Suppressor macrophage (primary cell): ENCODE measurements around the gene TFEB.

Experiments used
- DNase-seq, 4 experiments: peaks; one replicate each; pipeline ENCODE4 v3.0.0-alpha.2; 2020 to 2022

Gene TFEB

DNA sequence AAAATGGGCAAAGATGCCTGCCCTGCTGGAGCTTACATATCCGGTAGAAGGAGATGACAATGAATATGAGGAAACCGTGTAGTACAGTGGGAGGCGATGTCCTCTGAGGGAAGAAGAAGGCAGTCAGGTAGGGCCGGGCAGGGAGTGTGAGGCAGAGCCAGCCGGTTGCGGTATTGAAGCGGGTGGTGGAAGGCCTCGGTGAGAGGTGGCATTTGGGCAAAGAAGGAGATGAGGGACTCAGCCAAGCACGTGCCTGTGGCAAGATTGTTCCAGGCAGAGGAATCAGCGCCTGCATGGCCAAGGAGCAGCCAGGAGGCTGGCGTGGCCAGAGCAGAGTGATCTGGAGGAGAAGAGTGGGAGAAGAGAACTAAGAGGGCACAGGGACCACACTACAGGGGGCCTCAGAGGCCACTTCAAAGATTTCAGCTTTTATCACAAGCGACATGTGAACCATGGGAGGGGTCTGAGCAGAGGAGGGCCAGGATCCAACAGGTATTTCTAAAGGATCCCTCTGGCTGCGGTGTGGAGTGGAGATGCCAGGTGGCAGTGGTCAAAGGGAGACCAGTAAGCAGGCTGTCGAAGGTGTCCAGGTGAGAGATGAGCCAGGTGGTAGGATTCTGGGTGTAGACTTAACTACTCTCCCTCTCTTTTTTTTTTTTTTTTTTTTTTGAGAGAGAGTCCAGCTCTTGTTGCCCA, 83.3 kb downstream of the TFEB start:
- no peak for DNase-seq

DNA sequence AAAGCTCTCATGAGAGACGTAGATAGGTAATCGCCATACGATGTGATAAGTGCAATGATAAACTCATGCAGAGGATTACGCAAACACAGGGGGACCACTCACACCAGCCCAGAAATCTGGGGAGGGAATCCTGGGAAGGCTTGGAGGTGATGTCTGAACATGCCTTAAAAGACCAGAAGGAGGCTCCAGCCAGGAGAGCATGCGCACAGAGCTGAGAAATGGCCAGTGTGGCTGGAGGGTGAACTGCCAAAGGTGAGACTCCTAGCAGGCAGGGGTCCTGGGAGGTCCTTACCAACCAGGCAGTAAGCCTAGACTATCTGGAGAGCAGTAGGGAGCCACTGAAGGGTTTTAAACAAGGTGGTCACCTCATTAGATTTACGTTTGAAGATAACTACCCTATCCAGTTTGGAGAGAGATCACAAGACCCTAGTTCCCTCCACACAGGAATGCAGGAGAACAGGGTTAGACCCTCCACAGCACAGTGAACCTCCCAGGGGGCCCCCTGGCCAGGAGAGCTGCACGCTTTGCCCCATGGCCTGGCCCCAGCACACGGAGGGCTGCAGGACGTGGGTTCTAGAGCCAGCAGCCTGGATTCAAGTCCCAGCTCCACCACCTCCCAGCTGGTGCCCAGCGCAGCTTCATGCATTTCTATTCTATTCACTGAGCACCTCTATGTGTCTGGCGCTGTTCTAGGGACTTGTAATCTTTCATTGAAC, 84.0 kb downstream of the TFEB start:
- DNase-seq = no peak

DNA sequence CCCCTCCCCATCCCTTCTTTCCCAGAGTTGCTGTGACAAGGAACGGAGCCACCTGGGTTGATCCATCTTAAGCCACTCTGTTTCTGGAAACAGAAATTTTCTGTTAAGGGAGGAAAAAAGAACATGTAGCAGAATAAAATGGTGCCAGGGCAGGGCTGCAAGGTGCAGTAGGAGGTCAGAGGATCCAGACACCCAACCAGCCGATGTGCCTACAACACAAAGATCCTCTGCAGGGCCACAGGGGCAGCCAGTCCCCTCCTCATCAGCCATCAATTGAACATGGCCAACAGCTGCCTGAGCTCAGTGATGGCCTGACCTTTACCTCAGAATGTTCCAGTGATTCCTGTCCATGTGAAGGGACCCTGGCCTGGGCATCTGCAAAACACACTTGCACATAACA, 85.3 kb downstream of the TFEB start:
- no peak for DNase-seq

DNA sequence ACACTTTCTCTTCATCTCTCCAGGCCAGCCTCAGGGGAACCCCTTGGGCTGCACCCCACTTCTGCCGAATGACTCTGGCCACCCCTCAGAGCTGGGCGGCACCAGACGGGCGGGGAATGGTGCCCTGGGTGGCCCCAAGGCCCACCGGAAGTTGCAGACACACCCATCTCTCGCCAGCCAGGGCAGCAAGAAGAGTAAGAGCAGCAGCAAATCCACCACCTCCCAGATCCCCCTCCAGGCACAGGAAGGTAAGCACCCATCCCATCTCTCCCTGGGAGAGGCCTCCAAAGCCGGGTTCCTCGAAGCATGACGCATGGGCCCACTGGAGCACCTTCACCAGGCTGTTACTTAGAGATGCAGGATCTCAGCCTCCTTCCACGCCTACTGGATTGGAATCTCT, 85.8 kb downstream of the TFEB start:
- DNase-seq = no peak

- DNase-seq = no peak
Observed at GRCh38 chr6:41648921-41649320, 86.5 kb downstream of the TFEB start.

GRCh38 chr6:41648070-41648585, 87.3 kb downstream of the TFEB start:
- DNase-seq = no peak

- no peak for DNase-seq
Observed at GRCh38 chr6:41647061-41647511, 88.3 kb downstream of the TFEB start.

DNA sequence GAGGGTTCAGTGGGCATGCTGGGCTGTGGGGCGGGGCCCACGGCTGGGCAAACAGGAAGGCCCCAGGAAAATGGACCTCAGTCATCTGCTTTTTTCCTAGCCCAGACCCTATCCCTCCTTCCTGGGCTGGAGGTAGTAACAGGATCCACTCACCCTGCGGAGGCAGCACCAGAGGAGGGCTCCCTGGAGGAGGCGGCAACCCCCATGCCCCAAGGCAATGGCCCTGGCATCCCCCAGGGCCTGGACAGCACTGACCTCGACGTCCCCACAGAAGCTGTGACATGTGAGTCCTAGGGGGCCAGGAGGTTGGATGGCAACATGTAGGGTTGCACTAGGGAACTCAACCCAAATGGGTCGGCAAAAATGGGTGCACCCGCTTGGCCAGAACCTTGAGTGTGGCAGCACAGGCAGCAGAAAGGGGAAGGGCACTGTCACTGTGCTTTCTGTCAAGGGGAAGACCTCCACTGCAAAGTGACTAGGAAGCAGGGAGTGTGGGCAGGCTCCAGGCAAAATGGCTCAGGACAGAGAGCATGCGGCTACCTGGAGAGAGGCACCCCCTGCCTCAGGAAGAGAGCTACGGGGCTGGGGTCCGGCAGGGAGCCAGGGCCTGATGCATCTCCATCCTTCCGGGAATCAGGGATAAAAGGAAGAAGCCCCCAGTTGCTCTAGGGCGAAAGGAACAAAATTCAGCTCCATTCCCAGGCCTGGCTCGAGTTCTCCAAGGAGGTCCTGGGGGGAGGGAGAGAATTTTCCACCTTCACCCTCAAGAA, 89.2 kb downstream of the TFEB start:
- no peak for DNase-seq

GRCh38 chr6:41645007-41645618, 90.3 kb downstream of the TFEB start:
- no peak for DNase-seq

- DNase-seq = no peak
Observed at GRCh38 chr6:41644297-41644879, 91.0 kb downstream of the TFEB start.

GRCh38 chr6:41643899-41644269, 91.5 kb downstream of the TFEB start:
- DNase-seq = no peak

- DNase-seq = peak in 2 of 4 experiments; percentile 23 to 25
Observed at GRCh38 chr6:41642960-41643898, 92.2 kb downstream of the TFEB start.

- no peak for DNase-seq
Observed at GRCh38 chr6:41642090-41642959, 93.1 kb downstream of the TFEB start.

DNA sequence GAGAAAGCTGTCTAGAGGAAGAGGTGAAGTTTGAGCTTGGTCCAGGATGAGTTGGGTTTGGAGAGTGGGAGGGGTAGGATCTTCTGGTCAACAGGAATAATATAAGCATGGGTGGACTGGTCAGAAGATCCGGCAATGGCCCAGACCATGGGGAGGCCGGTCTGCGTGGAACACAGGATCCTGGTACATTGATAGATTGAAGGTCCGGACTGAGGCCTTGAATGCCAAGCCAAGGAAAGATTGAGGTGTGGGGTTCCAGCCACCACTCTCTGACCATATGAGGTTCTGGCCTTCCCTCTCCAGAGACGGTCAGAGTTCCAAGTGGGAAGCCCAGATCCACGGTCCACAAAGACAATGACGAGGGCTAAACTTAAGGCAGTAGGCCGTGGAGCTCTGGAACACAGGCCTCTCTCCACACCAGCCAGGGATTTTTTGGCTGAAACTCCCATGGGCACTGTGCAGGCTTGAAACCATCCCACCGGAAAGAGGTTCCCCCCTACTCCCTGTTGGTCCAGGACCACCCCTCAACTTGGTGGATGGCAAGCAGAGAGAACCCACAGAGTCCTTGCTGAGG, 94.0 kb downstream of the TFEB start:
- no peak for DNase-seq

- no peak for DNase-seq
Observed at GRCh38 chr6:41640426-41640825, 95.0 kb downstream of the TFEB start.

GRCh38 chr6:41639809-41640371, 95.5 kb downstream of the TFEB start:
- no peak for DNase-seq

GRCh38 chr6:41638935-41639808, 96.2 kb downstream of the TFEB start:
- peak in 3 of 4 experiments; percentile 11 to 27 (median 22) for DNase-seq
